ENCODE data around the gene ANKRD33B. TPM values are rescaled to one million over a fixed set of nuclear protein-coding genes. Genes with fewer than 3 reads are reported as not detected.

ANKRD33B gene
- total and polyA plus RNA-seq, 2 experiments from 2014 or later: 1.5 to 2.0 TPM

GRCh38 chr5:10647640-10648039 is 83.8 kb downstream of the ANKRD33B start:
- H3K9me3 ChIP-seq (ENCODE audit: low read depth): no peaks in the 10 kb centered on the region
- H3K4me1 ChIP-seq (ENCODE audit: insufficient read depth): no peaks in the 10 kb centered on the region
- no peak for TF ChIP-seq EZH2 (IDR thresholded peaks at IDR 0.05; ENCODE audit: borderline replicate concordance)
- TF ChIP-seq, protein P1, sequence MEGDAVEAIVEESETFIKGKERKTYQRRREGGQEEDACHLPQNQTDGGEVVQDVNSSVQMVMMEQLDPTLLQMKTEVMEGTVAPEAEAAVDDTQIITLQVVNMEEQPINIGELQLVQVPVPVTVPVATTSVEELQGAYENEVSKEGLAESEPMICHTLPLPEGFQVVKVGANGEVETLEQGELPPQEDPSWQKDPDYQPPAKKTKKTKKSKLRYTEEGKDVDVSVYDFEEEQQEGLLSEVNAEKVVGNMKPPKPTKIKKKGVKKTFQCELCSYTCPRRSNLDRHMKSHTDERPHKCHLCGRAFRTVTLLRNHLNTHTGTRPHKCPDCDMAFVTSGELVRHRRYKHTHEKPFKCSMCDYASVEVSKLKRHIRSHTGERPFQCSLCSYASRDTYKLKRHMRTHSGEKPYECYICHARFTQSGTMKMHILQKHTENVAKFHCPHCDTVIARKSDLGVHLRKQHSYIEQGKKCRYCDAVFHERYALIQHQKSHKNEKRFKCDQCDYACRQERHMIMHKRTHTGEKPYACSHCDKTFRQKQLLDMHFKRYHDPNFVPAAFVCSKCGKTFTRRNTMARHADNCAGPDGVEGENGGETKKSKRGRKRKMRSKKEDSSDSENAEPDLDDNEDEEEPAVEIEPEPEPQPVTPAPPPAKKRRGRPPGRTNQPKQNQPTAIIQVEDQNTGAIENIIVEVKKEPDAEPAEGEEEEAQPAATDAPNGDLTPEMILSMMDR (IDR thresholded peaks at IDR 0.05; ENCODE audit: poor library complexity): no peak
- no peak for TF ChIP-seq EZH2phosphoT487 (IDR thresholded peaks at IDR 0.05; ENCODE audit: low read depth, severe bottlenecking, unreplicated experiment)
- no peak overlapping the region for H3K4me3 ChIP-seq
- H3K79me2 ChIP-seq: no peaks in the 10 kb centered on the region
- no peak overlapping the region for H3K27ac ChIP-seq
- no peaks in the 10 kb centered on the region for H3K9me2 ChIP-seq (replicated peaks; ENCODE audit: insufficient read depth)
- no peaks in the 10 kb centered on the region for H3K36me3 ChIP-seq (replicated peaks; ENCODE audit: insufficient read depth, low read depth)
- no peak overlapping the region for H3K4me2 ChIP-seq
- no peaks in the 10 kb centered on the region for H3K27me3 ChIP-seq
- H4K20me1 ChIP-seq (ENCODE audit: insufficient read depth, poor library complexity, severe bottlenecking): no peaks in the 10 kb centered on the region
- H2AFZ ChIP-seq: no peak overlapping the region
- 97% methylated on average over 5 of the region's 5 CpGs for WGBS (ENCODE audit: low lambda C conversion rate, missing lambda C conversion rate)
- no peak for DNase-seq (ENCODE audit: low spot score)

GRCh38 chr5:10648806-10649665 is 85.2 kb downstream of the ANKRD33B start:
- H3K4me2 ChIP-seq: no peak overlapping the region
- no peak overlapping the region for H3K4me3 ChIP-seq
- H3K36me3 ChIP-seq (replicated peaks; ENCODE audit: insufficient read depth, low read depth): no peaks in the 10 kb centered on the region
- no peaks in the 10 kb centered on the region for H4K20me1 ChIP-seq (ENCODE audit: insufficient read depth, poor library complexity, severe bottlenecking)
- H3K79me2 ChIP-seq: no peaks in the 10 kb centered on the region
- H2AFZ ChIP-seq: no peak overlapping the region
- no peaks in the 10 kb centered on the region for H3K9me2 ChIP-seq (replicated peaks; ENCODE audit: insufficient read depth)
- 98% methylated on average over 44 of the region's 60 CpGs for WGBS (ENCODE audit: low lambda C conversion rate, missing lambda C conversion rate)
- TF ChIP-seq EZH2 (IDR thresholded peaks at IDR 0.05; ENCODE audit: borderline replicate concordance) (no peak), EZH2phosphoT487 (IDR thresholded peaks at IDR 0.05; ENCODE audit: low read depth, severe bottlenecking, unreplicated experiment) (no peak)
- TF ChIP-seq, protein P1 (IDR thresholded peaks at IDR 0.05; ENCODE audit: poor library complexity): no peak
- no peaks in the 10 kb centered on the region for H3K27me3 ChIP-seq
- no peaks in the 10 kb centered on the region for H3K9me3 ChIP-seq (ENCODE audit: low read depth)
- H3K27ac ChIP-seq: no peak overlapping the region
- no peaks in the 10 kb centered on the region for H3K4me1 ChIP-seq (ENCODE audit: insufficient read depth)
- DNase-seq (ENCODE audit: low spot score): no peak

DNA sequence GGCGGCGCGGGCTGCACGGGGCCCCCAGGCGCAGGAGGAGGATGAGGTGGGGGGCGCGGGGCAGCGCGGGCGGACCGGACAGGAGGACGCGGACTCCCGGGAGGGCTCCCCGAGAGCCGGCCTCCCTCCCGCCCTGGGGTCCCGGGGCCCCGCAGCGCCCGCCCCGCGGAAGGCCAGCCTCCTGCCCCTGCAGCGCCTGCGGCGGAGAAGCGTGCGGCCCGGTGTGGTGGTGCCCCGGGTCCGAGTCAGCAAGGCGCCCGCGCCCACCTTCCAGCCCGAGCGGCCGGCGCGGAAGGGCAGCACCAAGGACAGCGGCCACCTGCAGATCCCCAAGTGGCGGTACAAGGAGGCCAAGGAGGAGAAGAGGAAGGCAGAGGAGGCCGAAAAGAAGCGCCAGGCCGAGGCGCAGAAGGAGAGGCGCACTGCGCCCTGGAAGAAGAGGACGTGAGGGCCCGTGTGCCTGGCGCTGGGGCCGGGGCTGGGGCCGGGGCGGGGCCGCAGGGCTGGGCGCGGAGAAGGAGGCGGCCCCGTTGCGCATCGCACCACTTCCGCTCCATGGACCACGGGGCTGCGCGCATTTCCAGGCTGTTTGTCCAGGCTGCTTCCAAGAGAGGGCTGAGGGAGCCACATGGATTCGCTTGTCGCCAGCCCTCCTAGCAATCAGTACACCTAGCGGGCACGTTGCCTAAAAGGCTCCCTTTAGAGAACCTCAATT is 86.0 kb downstream of the ANKRD33B start:
- Histone ChIP-seq H3K9me2 (replicated peaks; ENCODE audit: insufficient read depth) (no peaks in the 10 kb centered on the region), H3K79me2 (no peaks in the 10 kb centered on the region), H3K27me3 (no peaks in the 10 kb centered on the region), H3K4me2 (no peak overlapping the region), H3K9me3 (ENCODE audit: low read depth) (no peaks in the 10 kb centered on the region), H3K27ac (no peak overlapping the region), H3K4me3 (no peak overlapping the region), H3K4me1 (ENCODE audit: insufficient read depth) (no peaks in the 10 kb centered on the region), H2AFZ (no peak overlapping the region), H3K36me3 (replicated peaks; ENCODE audit: insufficient read depth, low read depth) (no peaks in the 10 kb centered on the region), H4K20me1 (ENCODE audit: insufficient read depth, poor library complexity, severe bottlenecking) (no peaks in the 10 kb centered on the region)
- DNase-seq (ENCODE audit: low spot score): no peak
- TF ChIP-seq, protein P1 (IDR thresholded peaks at IDR 0.05; ENCODE audit: poor library complexity): no peak
- no peak for TF ChIP-seq EZH2phosphoT487 (IDR thresholded peaks at IDR 0.05; ENCODE audit: low read depth, severe bottlenecking, unreplicated experiment)
- TF ChIP-seq EZH2 (IDR thresholded peaks at IDR 0.05; ENCODE audit: borderline replicate concordance): no peak
- 98% methylated on average over 30 of the region's 68 CpGs for WGBS (ENCODE audit: low lambda C conversion rate, missing lambda C conversion rate)
